Heart left ventricle (tissue), 13 donors: ENCODE results near the gene MAS1.

ENCODE experiments used
- POLR2A ChIP-seq, 2 donors: fragments of 450-650 bp; IDR thresholded peaks; one replicate each; pipeline ENCODE4 v1.6.1; 2017; ENCODE audit warnings: antibody characterized with exemption in 2 of 2, mild to moderate bottlenecking in 2 of 2, moderate library complexity in 2 of 2
- TF ChIP-seq, protein P1 (sequence below), 12 donors: fragments of 200-600 bp; sonication (generic) in 4 of 12; IDR thresholded peaks; one replicate each; pipeline versions ENCODE4 v1.5.0 to v1.8.0; 2018 to 2022; ENCODE audit warnings: antibody characterized with exemption in 12 of 12, mild to moderate bottlenecking in 5 of 12
- donor health status: ischemic (EF 13 %, LVEDD 7.1; RV severe dilation, severe dysfunction).
- donor health status: DM: no; HTN: yes; CAD: no.
- donor health status: DM: no; HTN: no; CAD: no.
- donor health status: ischemic (EF 25% LVEDD 6.9; RV normal size, moderate dysfunction).
- donor health status: ischemic (EF 25% LVEDD 5.7; RV mildly dilated, moderate dysfunction).
- donor health status: ischemic (EF 35%, LVEDD 5.7; RV mildly dilated, moderate dysfunction).
- donor health status: nonischemic (EF 11% LVEDD 7.7; RV severe dilation, severe dysfunction).
- donor health status: DM: yes; HTN: yes; CAD: no.
- donor health status: PGD.
- donor health status: ischemic (EF 29% LVEDD 5.4; RV normal size, mild dysfunction).
- donor health status: nonischemic (EF 23%, LVEDD 6.1; RV moderate dilation, normal function).

GRCh38 chr6:159854959-159855358 is 35.8 kb upstream of the MAS1 start:
- TF ChIP-seq, protein P1, sequence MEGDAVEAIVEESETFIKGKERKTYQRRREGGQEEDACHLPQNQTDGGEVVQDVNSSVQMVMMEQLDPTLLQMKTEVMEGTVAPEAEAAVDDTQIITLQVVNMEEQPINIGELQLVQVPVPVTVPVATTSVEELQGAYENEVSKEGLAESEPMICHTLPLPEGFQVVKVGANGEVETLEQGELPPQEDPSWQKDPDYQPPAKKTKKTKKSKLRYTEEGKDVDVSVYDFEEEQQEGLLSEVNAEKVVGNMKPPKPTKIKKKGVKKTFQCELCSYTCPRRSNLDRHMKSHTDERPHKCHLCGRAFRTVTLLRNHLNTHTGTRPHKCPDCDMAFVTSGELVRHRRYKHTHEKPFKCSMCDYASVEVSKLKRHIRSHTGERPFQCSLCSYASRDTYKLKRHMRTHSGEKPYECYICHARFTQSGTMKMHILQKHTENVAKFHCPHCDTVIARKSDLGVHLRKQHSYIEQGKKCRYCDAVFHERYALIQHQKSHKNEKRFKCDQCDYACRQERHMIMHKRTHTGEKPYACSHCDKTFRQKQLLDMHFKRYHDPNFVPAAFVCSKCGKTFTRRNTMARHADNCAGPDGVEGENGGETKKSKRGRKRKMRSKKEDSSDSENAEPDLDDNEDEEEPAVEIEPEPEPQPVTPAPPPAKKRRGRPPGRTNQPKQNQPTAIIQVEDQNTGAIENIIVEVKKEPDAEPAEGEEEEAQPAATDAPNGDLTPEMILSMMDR (IDR thresholded peaks at IDR 0.05) = no peak
- no peak for TF ChIP-seq POLR2A (IDR thresholded peaks at IDR 0.05)
